ENCODE results near the gene P4HB.
A peak's percentile ranks its signal among the peaks of the same experiment; 100 is the strongest.

Gene P4HB

DNA sequence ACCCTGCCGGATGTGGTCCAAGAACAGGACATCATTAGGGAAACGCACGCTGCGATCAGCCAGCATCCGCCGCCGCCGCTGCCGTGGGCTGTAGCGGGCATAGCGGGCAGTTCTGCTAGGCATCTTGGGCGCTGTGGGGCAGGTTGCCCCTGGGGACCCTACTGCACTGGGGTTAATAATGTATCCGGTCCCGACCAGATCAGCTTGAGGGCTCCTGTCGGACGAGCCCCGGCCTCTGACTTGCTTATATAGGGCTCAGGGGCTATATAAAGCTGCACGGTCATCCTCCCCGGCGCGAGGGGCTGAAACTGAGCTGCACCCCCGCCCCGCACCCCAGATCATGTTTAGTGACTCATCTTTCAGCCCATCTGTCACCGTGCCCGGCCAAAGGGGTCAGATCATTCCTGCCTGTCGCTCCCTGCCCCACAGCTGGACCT lies 25.5 kb downstream of the P4HB start, which contains the start of gene PPP1R27:
Gene PPP1R27, minus strand, starts transcription at position 220 of the 437 bp plus-strand sequence. Its CDS starts 97 bp downstream, at position 123.
- TF ChIP-seq RAD21 (IDR thresholded peaks at IDR 0.05; ENCODE audit: low read depth) = no peak
- TF ChIP-seq, protein P1, sequence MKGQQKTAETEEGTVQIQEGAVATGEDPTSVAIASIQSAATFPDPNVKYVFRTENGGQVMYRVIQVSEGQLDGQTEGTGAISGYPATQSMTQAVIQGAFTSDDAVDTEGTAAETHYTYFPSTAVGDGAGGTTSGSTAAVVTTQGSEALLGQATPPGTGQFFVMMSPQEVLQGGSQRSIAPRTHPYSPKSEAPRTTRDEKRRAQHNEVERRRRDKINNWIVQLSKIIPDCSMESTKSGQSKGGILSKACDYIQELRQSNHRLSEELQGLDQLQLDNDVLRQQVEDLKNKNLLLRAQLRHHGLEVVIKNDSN (IDR thresholded peaks at IDR 0.05) = no peak

DNA sequence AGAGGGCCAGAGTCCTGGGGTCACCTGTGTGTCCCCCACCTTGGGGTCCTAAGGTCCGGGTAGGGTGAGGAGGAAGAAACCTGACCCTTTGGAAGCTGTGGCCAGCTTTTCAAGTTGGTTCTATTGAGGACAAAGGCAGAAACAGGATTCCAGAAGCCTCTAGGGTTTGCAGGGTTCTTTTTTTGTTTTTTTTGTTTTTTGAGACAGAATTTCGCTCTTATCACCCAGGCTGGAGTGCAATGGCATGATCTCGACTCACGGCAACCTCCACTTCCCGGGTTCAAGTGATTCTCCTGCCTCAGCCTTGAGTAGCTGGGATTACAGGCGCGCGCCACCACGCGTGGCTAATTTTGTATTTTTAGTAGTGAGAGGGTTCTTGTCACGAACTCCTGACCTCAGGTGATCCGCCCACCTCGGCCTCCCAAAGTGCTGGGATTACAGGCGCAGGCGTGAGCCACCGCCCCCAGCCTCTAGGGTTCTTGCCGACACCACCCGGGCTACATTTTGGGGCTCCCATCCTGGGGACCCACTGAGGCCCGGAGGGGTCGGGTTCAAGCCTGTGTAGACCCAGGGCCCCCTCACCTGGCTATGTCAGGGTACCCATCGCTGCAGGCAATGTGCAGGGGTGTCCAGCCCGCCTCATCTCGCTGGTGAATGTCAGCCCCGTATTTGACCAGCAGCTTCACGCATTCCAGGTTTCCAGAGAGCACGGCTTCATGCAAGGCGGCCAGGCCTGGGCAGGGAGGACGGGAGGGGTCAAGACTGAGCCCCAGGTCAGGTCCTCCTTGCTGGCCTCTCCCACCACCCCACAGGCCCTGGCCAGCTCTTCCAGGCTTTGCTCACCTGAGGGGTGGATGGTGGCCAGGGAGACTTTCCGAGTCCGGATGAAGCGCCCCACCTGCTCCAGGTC lies 26.2 kb downstream of the P4HB start:
- no peak for TF ChIP-seq CEBPB (IDR thresholded peaks at IDR 0.05)

DNA sequence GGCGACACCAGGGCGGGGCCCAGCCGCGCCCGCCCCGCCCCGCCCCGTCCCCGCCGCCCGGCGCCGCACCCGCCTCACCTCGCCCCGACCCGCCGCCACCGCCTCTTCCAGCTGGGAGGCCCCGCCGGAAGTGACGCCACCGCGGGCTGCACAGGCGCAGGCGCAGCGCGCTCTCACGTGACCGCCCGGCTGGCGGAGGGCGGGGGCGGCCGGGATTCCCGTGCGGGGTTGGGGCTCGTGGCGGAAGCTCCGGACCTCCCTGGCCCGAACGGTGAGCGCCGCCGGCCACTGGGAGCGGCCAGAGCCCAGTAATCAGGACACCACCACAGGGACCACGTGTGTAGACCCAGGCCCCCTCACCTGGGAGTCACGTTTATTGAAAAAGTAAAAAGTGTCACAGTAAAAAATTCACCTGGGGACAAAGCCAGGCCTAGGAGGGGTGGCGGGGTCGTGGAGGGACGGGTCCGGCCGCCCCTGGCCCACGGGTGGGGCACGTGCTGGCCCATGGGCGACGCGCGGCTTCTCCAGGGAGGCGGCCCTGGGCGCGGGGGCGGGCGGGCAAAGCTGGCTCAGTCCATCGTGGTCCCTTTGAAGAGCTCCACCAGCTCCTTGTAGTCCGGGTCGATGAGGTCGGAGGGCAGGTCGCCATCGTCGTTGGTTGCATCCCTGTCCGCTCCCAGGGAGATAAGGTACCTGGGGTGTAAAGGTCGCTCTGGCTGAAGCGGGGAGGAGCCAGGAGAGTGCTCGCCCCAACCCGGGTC lies 27.0 kb downstream of the P4HB start, which contains the start of gene MCRIP1:
Gene MCRIP1, minus strand, starts transcription at position 132 of the 761 bp plus-strand sequence. CDS start 8,785 bp downstream, outside the sequence.
- TF ChIP-seq, protein P2, sequence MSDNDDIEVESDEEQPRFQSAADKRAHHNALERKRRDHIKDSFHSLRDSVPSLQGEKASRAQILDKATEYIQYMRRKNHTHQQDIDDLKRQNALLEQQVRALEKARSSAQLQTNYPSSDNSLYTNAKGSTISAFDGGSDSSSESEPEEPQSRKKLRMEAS (IDR thresholded peaks at IDR 0.05) = peak; percentile 93
- TF ChIP-seq TCF12 (IDR thresholded peaks at IDR 0.05; ENCODE audit: low read depth) = no peak
- no peak for TF ChIP-seq RAD21 (IDR thresholded peaks at IDR 0.05; ENCODE audit: low read depth)
- TF ChIP-seq EGR1 (IDR thresholded peaks at IDR 0.05) = peak; percentile 86
- TF ChIP-seq ZBTB7A (IDR thresholded peaks at IDR 0.05; ENCODE audit: low read depth) = no peak
- peak; percentile 78; the same call in 1 of the 2 replicates for TF ChIP-seq TAF1 (IDR thresholded peaks at IDR 0.05; ENCODE audit: low read depth)
- TF ChIP-seq CEBPB (IDR thresholded peaks at IDR 0.05) = no peak
- no peak for TF ChIP-seq FOXM1 (IDR thresholded peaks at IDR 0.05; ENCODE audit: borderline replicate concordance, low read depth)
- TF ChIP-seq TEAD4 (IDR thresholded peaks at IDR 0.05) = 0 out of 2 replicates have a peak, but pooled peaks have one; percentile 26
- no peak for TF ChIP-seq NFIC (IDR thresholded peaks at IDR 0.05)
- peak; percentile 40; the same call in 1 of the 2 replicates for TF ChIP-seq CREB1 (IDR thresholded peaks at IDR 0.05; ENCODE audit: low read depth)
- TF ChIP-seq, protein P1 (IDR thresholded peaks at IDR 0.05) = peak; percentile 96
- TF ChIP-seq EP300 (IDR thresholded peaks at IDR 0.05; ENCODE audit: borderline replicate concordance) = no peak
- TF ChIP-seq YY1 (IDR thresholded peaks at IDR 0.05; ENCODE audit: low read depth) = no peak
- TF ChIP-seq, protein P3, sequence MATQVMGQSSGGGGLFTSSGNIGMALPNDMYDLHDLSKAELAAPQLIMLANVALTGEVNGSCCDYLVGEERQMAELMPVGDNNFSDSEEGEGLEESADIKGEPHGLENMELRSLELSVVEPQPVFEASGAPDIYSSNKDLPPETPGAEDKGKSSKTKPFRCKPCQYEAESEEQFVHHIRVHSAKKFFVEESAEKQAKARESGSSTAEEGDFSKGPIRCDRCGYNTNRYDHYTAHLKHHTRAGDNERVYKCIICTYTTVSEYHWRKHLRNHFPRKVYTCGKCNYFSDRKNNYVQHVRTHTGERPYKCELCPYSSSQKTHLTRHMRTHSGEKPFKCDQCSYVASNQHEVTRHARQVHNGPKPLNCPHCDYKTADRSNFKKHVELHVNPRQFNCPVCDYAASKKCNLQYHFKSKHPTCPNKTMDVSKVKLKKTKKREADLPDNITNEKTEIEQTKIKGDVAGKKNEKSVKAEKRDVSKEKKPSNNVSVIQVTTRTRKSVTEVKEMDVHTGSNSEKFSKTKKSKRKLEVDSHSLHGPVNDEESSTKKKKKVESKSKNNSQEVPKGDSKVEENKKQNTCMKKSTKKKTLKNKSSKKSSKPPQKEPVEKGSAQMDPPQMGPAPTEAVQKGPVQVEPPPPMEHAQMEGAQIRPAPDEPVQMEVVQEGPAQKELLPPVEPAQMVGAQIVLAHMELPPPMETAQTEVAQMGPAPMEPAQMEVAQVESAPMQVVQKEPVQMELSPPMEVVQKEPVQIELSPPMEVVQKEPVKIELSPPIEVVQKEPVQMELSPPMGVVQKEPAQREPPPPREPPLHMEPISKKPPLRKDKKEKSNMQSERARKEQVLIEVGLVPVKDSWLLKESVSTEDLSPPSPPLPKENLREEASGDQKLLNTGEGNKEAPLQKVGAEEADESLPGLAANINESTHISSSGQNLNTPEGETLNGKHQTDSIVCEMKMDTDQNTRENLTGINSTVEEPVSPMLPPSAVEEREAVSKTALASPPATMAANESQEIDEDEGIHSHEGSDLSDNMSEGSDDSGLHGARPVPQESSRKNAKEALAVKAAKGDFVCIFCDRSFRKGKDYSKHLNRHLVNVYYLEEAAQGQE (IDR thresholded peaks at IDR 0.05; ENCODE audit: low read depth) = no peak

DNA sequence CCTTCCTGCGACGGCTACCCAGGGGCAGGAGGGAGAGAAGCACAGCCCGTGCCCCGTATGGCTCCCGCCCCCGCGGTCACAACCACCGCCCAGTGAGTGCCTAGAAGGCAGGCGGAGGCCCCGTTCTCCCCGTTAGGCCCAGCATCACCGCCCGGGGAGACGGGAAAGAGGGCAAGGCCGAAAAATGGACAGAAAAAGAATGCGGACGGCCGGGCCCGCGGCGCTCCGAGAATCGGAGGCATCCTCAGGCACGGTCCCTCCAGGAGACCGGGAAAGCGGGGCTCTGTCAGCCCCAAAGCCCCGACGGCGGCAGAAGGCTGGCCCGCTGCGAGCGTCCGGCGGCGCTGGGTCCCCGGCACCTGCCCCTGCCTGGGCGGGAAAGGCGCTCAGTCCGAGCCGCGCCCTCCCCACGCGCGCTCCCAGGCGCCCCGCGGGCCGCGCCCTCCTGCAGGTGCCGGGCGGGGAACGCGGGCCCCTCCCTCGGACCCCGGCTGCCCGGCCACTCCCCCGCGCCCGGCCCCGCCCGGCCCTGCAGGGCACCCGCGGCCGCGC lies 27.7 kb downstream of the P4HB start:
- TF ChIP-seq EGR1 (IDR thresholded peaks at IDR 0.05) = 0 out of 2 replicates have a peak, but pooled peaks have one; percentile 35
- TF ChIP-seq YY1 (IDR thresholded peaks at IDR 0.05; ENCODE audit: low read depth) = no peak
- TF ChIP-seq ZBTB7A (IDR thresholded peaks at IDR 0.05; ENCODE audit: low read depth) = peak; percentile 64

DNA sequence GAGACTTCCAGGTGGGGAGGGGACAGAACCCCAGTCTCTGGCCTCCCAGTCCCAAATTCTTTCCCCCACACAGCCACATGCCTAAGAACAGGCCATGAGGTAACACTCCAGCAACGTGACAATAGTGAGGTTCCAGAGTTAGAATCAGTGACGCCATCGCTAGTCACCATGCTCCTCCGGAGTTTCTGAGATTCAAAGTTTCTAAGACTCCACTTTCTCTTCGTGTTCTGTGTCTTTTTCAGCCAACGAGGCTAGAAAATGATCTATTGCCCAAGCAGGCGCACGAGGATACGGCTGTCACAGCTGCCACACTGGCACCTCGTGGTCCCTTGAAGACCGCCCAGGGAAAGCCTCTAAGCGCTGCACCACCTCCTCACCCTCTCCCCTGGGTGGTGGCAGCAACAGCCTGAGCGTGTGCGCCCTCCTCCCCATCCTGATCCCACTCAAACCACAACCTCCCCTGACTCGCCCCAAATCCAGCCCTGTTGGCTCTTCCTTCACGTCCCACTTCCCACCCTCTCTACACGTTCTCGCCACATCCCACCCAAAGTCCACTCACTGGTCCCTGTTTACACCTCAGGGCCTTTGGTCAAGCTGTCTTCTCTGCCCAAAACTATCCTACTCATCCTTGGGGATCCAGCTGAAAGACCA lies 28.3 kb downstream of the P4HB start:
- TF ChIP-seq, protein P2 (IDR thresholded peaks at IDR 0.05) = no peak
- TF ChIP-seq TEAD4 (IDR thresholded peaks at IDR 0.05) = no peak
- no peak for TF ChIP-seq TAF1 (IDR thresholded peaks at IDR 0.05; ENCODE audit: low read depth)
- TF ChIP-seq EGR1 (IDR thresholded peaks at IDR 0.05) = no peak
- no peak for TF ChIP-seq TCF12 (IDR thresholded peaks at IDR 0.05; ENCODE audit: low read depth)
- TF ChIP-seq CEBPB (IDR thresholded peaks at IDR 0.05) = no peak
- TF ChIP-seq, protein P3 (IDR thresholded peaks at IDR 0.05; ENCODE audit: low read depth) = no peak
- TF ChIP-seq, protein P1 (IDR thresholded peaks at IDR 0.05) = no peak
- TF ChIP-seq ZBTB7A (IDR thresholded peaks at IDR 0.05; ENCODE audit: low read depth) = no peak
- no peak for TF ChIP-seq CREB1 (IDR thresholded peaks at IDR 0.05; ENCODE audit: low read depth)
- TF ChIP-seq NFIC (IDR thresholded peaks at IDR 0.05) = no peak
- no peak for TF ChIP-seq RAD21 (IDR thresholded peaks at IDR 0.05; ENCODE audit: low read depth)
- TF ChIP-seq FOXM1 (IDR thresholded peaks at IDR 0.05; ENCODE audit: borderline replicate concordance, low read depth) = no peak
- TF ChIP-seq EP300 (IDR thresholded peaks at IDR 0.05; ENCODE audit: borderline replicate concordance) = no peak
- TF ChIP-seq YY1 (IDR thresholded peaks at IDR 0.05; ENCODE audit: low read depth) = no peak
